HG02610 (cell line): ENCODE results near the gene LBX1.

Source experiments
- ATAC-seq: cut with Tn5 transposase; IDR thresholded peaks from one replicate; pipeline ENCODE4 v1.9.1; 2021; ENCODE audit warnings: mild to moderate bottlenecking, moderate library complexity; ENCODE audit not compliant: unreplicated experiment

Gene LBX1

DNA sequence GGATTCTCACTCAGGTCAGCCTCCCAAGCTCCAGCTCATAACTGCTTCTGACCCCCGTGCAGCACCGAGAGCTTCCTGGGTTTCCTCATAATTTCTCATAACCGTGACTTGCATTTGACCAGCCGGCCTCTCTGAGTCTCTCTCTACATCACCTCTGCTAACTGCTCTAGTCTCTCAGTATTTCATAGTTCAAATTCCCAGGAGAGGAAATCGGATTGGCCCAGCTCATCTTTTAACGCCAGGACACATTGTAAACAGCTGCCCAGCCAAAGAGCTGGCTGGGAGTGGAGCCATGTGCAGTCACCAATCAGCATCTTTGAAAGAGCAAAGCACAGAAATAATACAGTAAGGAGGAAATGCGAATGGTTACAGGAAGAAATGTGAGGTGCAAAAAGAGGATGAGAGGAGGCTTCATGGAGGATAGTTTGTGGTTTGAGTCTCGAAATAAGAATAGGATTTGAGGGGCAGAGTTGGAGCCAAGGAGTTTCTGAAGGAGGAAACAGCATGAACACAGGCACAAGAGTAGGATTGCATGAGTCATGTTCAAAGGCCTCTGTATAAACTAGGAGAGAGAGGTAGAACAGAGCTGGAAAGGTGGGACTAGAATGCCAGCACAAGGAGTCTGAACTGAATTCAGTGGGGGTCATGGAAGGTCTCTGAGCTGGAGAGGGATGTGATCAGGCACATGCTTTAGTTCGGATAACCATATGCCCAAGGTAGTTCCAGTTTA is 15.2 kb upstream of the LBX1 start:
- no peak for ATAC-seq

DNA sequence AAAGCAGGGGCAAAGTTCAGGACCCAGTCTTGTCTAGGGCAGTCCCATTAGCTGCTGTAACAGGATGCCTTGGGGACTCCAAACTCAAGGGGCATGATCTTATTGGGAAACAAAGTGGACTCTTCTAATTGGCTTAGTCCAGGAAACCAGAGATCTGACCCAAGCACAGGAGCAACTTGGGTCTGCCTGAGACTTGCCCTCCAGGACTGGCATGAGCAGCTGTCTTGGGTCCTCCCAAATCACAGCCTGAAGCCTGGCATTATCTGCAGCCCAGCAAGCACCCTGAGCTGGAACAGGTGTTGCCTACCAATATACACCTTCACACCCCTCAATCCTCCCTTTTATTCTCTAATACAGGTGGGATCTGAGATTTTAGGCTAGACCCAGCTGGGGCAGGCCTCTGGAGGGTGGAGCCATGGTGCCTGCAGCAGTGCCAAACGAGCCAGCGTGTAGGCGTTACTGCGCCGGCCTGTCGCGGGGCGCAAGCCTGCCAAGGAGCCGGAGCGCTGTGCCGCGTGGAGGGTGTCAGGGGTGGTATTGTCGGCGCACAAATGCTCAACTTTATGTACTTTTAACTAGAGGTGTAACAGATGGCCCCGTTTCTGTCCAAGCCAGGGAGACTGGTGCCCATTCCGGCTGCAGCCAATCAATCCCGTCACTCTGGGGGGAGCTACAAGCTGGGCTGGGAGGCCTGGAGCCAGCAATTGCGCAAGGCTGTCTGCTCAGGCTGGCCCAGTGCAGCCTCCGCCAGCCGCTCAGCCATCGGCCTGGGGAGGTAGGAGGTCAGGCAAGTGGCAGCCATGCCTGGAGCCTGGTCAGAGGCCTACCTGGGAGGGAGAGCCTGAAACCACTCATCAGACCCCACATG is 12.8 kb upstream of the LBX1 start:
- no peak for ATAC-seq

DNA sequence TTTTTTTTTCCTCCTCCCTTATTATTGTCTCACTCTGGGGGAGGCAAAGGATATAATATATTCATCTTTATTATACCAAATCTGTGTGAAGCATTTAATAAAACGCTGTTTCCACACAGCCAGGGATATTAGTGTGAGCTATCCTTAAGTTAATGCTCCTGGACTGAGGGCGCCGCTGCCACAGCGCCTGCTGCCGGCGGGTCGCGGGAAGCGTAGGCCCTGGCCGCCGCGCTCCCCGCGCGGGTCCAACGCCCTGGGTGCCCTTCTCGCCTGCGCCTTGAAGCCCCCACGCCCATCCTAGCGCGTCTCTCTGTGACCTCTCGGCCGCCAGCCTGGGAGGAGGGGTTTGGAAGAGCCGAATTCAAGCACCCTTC is 9.5 kb upstream of the LBX1 start:
- no peak for ATAC-seq

DNA sequence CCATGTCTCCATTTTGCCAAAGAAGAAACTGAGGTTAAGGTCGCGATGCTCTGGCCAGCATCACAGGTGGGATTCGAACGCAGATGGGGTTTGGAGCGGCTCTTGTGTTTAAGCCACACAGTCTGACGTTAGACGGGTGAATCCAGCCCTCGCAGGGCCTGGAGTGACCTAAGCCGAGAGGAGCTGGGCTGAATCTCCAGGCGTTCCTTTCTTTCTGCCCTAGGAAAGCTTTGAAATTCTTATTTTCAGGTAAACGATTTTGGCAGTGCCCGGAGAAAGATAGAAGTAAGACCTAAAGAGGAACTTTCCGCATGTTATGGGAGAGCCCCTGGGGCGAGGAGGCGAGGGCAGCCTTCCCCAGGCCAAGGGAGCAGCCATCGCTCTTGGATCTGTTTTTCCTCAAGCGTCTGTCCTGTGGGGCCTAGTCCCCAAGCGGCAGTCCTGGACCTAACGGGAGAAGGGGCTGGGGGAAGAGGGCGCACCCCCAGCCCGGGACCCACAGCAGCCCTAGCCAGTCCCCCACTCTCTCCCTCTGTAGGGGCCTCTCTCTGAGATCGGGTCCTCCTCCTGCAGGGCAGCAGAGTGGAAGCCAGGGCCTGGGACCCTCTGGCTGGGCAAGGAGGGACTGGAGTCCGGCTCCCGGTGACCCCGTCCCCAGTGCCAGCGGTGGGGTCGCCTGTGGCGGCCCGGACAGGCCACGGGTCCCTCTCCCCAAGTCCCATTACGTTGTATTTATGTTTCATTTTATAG is 8.9 kb upstream of the LBX1 start:
- no peak for ATAC-seq

DNA sequence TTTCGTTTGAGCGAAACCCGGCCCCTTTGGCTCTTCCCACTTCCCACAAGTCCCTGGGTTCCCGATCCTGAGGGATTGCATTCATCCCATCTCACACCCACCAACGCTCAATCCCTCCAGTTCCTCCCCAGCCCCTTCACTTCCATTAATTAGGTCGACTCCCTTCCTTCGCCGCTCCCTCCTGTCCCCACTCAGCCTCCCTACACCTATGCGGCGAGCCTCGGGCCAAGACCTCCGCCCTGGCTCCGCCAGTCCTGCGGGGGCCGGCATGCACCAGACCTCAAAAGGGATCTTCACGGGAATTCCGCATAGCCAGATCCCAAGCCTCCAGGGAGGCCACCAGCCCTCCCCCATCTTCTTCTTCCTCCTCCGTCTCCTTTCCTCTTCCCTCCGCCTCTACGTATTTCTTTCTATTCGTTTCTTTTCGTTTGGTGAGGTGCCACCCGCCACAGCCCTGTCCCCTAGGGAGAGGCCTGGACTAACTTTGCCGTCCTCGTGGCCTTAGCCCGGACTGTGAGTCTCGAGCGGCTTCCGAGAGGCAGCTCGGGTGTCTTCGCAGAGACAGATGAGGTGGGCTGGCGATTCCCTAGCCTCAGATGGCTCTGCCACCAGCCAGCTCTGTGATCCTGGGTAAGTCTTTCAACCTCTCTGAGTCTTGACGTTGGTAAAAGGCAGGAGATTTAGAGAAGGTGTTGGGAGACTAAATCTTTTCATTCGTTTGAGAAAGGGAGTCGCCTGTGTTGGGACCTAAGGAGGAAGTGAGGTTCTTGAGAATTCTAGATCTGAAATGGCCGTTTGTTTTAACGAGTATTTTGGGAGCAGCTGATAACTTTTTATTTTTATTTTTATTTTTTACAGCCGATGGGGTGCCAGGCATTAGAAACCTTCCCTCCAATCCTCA is 8.1 kb upstream of the LBX1 start:
- ATAC-seq = no peak

DNA sequence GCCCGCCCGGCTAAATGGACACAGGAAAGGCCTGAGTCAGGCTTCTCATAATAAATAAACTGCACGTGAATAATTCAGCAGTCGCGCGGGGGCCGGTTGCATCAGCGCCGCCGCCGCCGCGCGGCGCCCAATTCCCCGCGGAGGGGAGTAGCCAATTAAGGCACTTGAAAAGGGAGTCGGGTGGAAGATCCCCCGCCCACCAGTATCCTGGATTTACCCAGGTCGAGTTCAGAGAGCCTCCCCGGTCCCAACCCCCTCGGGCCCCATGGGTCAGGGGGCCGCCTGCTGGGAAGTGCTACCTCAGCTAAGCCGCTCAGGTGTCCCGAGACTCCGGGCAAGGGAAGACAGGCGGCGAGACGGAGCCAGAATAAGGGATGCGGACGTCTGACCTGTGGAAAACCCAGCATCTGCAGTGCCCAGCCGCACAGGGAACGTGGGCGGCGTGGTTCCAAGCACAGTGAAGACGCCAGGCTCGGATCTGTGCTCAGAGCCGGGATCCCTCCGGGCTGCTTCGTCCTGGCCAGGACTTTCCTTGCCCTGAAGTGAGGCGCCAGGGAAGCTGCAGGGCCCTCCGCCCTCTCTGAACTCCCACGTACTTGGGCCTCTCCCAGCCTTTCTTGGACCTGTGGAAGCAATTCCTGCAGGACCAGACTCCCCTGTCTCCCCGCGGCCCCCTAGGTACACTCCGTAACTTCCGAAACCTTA is 7.3 kb upstream of the LBX1 start:
- ATAC-seq = no peak

DNA sequence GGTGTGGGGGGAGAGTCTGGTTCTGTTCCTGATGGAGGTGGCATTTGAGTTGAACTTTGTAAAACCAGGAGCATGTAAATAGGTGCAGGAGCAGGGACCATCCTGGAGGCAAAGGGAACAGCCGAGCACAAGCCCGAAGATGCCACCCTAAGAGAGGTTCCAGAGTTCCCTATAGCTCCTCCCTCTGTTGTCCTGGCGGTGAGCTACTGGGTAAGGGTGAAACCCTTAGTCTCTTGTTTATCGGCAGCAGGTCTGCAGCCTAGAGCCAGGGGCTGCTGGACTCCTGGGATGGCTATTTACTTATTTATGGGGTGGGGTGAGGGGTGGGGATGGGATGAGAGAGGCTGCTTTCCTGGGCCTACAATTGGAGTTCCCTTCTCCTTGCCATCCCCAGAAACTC is 6.5 kb upstream of the LBX1 start:
- ATAC-seq = no peak

DNA sequence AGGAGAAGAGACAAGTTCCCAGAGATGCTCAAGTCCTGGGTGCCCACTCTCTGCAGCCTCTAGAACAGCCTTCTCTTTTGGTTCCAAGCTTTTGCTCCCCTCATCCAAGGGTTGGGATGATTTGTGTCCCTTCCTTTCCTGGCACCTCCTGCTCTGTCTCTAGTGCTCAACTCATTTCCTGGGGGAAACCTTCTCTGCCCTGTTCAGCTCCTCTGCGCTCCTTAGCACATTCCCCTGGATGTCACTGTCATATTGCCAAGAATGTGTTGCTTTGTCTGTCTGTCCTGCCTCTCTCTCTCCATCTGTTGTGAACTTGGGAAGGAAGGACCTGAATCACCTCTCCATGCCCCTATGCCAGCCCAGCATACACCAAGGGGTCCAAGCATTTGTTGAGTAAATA is 5.1 kb upstream of the LBX1 start:
- no peak for ATAC-seq

DNA sequence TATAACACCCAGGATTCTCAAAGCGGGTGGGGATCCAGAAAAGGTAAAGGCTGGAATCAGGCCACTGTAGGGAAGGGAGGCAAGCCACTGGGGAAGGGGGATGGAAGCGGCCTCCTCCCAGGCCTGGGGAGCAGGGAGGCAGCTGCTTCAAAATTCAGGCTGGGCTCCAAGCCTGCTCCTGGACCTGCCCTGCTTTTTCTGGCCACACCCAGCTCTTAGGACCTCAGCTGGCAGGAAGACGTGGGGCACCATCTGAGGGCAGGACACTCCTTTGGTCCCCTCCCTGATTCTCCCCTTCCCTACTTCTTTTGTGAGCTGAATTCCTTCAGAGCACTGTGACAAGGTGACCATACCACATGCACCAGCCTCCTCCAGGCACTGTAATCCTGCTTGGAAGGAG is 4.6 kb upstream of the LBX1 start:
- ATAC-seq = no peak

DNA sequence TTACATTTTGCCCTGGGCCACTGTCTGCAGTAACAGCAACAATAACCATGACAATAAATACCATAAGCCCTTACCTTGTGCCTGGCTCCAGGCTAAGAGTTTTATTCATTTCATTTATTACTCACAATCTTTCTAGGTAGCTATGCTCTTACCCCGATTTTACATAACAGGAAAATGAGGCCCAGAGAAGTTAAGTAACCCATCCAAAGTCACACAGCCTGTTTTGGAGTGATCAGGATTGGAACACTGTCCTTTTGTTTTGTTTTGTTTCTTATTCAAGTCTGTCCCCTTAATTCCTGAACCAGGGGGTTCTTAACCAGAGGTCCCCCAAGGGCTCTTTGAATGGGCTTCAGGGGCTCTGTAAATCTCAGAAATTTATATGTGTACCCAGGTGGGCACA is 4.2 kb upstream of the LBX1 start:
- ATAC-seq = no peak

DNA sequence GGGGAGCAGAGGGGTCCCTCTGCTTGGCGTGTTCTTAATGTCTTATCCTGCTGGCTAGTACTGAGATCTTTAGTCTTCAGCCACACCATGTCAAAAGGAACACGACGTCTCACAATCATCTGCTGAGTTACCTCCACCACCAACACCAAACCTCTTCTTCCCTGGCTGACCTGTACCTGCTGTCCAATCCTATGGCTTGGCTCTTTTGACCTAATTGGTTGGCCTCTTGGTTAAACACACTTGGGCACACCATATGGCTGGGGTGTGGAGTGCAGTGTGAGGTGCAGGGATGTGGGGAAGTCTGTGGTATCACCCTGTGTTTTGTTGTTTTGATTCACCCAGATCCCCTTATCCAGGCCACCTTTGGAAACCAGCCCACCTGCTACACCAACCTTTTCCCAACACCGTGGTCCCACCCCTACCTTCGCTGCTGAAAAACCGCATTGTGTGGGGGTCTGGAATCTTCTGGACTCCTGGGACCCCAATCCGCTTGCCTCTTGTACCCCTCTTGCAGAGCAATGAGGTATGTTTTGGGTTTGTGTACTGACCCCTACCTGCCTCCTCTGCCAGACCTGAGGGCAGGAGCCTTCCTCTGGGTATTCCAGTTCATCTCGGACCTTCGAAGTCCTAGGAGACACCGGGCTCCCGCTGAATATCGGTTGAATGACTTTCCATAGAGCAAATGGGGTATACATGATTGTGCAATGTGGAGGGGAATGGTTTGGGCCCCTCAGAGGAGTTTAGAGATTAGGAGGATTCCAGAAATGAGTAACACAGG is 2.8 kb upstream of the LBX1 start:
- ATAC-seq = no peak

DNA sequence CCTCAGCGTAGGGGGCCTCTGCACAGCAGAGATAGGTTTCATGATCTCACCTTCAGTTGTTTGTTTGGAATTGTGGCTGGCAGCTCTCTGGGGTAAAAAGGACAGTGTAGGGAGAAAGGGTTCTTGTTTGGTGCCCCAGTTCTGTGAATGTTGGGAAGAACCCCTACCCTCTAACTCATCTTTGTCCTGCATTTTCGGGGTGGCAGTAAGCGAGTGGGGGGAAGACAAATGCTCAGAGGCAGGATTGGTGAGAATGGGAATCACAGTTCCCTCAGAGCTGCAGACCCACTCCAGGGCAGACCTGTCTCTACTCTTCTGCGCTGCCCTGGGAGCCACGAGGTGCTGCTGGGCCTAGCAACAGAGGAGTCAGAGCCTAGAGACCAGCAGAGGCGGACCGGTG is 1.8 kb upstream of the LBX1 start:
- no peak for ATAC-seq

DNA sequence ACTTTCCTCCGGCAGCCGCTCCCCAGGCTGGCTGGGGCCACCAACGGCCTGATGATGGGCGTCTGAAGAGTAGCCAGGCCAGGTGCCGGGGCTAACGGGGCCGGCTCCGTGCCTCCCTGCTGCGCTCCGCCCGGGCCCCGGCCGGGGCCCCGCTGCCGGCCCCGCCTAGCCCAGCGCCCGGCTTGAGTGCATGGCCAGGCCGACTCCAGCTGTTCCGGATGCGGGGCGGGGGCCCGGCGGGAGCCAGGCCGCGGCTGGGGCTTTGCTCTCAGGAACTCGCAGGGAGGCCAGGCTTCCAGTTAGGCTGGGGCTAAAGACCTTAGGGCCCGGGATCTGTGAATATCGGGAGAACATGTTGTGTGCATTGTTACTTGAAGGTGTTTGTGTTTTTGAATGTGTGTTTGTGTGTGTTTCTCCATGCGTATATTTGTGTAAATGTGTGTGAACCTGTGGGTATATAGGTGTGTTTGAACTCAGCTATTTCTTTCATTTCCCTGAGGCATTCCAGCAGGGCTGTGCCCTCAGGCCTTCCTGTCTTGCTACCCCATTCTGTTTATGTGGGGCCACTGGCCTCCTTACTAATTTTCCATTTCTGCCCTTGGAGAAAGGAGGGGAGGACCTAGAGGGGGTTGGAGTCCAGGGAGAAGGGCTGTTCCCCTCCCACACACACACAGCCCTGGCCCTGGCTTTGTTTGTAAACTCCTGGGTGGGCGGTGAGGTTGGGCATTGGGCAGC is 1.1 kb upstream of the LBX1 start:
- ATAC-seq = no peak

DNA sequence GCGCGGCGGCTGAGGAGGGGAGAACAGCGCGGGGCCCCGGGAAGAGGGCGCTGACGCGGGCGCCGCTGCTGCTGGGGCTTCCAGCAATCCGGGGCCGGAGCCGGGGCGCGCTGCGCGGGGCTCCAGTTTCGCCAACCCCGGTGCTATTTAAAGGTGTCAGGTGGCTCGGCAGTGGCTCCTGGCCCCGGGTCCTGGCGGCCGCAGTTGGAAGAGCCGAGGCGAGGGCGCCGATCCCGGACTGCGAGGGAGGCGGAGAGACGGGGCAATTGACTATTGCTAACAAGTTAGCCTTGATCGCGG is 347 bp downstream of the LBX1 start:
- no peak for ATAC-seq

DNA sequence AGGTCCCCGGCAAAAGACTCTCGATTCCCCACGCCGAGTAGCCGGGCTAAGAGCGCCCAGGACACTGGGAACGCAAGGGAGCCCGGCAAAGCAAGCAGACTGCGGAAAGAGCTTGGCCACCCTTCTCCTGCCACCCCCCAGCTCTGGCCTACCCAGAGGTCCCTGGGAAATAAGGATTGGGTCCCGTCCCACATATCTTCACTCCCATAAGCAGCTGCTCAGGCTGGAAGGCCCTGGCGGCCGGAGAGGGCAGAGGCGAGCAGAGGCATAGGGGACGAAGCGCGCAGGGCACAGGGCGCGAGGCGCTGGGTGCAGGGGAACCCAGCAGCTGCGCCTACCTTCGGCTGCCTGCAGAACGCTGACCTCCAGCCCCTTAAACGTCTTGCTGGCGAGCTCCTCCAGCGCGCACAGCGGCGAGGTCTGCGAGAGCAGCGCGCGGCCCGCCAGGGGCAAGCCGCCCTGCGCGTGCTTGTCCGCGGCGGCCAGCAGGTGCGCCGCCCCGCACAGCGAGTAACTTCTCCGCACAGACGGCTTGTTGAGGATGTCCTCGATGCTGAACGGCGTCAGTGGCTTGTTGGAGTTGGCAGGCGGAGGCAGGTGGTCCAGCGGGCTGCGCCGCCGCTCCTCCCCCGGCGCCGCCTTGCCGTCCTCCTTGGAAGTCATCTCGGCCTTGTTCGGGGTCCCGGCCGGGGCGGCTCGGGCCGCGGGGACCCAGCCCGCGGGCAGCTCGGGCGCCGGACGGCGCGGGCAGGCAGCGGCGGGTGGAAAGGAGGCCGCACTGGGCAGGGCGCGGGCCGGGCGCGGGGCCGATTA is 904 bp downstream of the LBX1 start:
- no peak for ATAC-seq

DNA sequence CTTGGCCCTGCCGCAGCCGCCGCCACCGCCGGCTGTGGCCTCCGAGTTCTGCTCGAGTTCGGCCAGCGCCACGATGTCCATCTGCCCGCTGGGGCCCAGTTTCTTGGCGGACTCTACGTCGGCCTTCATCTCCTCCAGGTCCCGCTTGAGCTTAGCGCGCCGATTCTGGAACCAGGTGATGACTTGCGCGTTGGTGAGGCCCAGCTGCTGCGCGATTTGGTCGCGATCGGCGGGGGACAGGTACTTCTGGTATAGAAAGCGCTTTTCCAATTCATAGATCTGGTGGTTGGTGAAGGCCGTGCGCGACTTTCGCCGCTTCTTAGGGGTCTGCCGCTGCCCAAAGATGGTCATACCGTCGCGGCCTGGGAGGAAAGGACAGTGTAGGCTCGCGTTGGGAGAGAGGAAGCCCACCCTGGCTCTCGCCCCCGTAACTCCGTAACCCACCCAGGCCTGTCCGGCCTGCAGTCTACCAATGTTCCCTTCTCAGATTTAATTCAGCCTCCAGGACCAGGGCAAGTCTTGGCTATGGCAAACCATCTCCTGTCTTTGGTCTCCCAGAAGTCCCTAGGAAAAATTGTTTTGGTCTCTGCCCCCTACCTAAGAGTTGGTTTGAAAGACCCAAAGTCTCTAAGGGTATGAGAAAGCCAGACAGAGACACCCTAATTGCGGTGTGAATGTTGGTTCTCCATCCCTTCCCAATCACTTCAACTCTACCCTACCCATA is 1.7 kb downstream of the LBX1 start:
- no peak for ATAC-seq
